HG03175 (cell line): Measurements from ENCODE around the gene UGT1A7.
"Not testable (repeated sequence)": the region's sequence is repeated elsewhere in the genome, so short reads cannot be mapped to it uniquely, and the experiment has no call there.

Experiments
- ATAC-seq: cut with Tn5 transposase; IDR thresholded peaks from one replicate; pipeline ENCODE4 v1.9.1; 2021; ENCODE audit warnings: mild to moderate bottlenecking, moderate library complexity; ENCODE audit not compliant: unreplicated experiment

Gene UGT1A7

DNA sequence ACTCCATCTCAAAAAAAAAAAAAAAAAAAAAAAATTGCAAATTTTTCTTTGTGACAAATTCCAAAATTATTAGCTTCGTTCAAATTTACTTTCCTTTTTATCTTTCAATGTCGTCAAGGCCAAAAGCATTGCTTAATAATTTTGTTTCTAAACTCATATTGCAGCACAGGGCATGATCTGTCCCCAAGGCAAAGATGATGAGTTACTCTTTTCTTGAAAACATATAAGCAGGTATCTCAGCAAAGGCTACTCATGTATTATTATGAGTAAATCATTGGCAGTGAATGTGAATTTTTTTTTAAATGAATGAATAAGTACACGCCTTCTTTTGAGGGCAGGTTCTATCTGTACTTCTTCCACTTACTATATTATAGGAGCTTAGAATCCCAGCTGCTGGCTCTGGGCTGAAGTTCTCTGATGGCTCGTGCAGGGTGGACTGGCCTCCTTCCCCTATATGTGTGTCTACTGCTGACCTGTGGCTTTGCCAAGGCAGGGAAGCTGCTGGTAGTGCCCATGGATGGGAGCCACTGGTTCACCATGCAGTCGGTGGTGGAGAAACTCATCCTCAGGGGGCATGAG, at the start of gene UGT1A7:
TSS of gene UGT1A7 (plus strand) at position 381 of the 579 bp plus-strand sequence. CDS start at position 418, 37 bp downstream.
- ATAC-seq, result no peak

DNA sequence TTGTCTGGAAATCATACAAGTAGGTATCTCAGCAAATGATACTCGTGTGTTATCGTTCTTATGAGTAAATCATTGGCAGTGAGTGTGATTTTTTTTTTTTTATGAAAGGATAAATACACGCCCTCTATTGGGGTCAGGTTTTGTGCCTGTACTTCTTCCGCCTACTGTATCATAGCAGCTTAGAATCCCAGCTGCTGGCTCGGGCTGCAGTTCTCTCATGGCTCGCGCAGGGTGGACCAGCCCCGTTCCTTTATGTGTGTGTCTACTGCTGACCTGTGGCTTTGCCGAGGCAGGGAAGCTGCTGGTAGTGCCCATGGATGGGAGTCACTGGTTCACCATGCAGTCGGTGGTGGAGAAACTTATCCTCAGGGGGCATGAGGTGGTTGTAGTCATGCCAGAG, 45.4 kb upstream of the UGT1A7 start, which contains the start of gene UGT1A10:
TSS of gene UGT1A10 (plus strand) at position 143 of the 400 bp plus-strand sequence. CDS start at position 218, 75 bp downstream.
- not testable (repeated sequence) for ATAC-seq

DNA sequence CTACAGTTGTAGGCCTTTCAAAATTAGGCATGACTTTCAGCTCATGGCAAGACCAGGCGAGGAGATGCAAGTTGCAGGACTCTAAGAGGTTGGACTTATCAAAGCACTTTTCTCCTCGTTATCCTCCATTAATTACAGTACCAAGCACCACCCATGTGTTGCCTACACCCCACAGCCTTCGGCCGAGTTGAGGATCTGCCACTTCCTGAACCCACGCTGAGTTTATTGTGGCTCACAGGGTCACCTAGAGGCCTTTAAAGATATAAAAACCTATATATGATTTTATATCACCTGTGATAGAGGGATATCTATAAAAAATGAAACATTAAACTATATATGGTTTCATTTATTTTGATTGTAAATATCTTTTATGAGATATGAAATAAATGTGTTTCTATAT, 42.9 kb upstream of the UGT1A7 start:
- no peak for ATAC-seq

DNA sequence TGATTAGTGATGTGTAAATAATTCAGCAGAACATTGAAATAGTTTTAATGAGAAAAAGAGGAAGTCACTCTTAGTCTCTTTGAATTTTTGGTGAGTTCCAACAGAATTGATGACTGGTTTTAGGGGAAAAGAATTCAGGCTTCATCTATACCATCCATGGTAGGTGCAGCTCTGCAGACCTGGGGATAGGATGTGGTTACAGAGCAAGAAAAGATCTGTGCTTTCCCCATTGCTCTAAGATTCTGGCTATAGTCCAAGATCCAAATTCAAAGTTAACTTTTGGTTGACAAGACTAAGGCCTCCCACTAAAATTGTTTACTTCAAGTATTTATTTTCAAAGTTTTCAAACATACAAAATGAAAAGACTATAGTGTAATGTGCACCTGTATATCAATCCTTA, 41.8 kb upstream of the UGT1A7 start:
- no peak for ATAC-seq

DNA sequence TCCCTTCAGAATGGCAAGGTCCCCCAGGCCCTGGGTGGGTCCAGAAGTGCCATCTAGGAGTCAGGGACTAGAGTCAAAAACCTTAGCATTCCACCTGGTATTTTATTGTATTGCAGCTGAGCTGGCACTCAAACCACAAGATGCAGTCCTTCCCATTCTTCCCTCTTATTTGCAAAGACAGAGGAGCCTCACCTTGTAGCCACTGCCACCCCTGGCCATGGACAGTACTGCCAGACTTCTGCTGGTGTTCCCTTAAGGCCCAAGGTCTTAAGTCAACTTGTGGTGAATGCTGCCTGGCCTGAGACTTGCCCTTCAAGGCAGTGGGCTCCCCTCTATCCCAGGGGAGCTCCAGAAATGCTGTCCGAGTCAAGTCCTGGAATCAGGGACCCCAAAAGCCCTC, 38.6 kb upstream of the UGT1A7 start:
- no peak for ATAC-seq

DNA sequence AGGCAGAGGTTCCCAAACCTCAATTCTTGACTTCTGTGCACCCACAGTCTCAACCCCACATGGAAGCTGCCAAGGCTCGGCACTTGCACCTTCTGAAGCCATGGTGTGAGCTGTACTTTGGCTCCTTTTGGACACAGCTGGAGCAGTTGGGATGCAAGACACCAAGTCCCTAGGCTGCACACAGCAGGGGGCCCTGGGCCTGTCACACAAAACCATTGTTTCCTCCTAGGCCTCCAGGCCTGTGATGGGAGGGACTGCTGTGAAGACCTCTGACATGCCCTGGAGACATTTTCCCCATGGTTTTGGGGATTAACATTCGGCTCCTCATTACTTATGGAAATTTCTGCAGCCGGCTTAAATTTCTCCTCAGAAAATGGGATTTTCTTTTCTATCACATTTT, 35.7 kb upstream of the UGT1A7 start:
- ATAC-seq, result not testable (repeated sequence)

DNA sequence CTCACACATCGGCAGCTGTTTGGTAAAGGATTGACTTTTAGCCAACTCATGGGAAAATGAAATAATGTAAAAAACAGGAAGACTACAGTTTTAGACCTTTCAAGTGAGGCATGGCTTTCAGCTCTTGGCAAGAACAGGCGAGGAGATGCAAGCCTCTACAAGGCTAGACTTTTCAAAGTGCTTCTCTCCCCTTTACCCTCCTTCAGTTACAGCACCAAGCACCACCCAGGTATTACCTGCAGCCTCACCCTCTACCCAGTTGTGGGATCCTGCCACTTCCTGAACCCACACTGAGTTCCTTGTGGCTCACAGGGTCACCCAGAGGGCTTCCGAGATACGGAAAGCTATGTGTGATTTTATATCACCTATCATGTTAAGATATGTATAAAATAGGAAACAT, 30.7 kb upstream of the UGT1A7 start:
- ATAC-seq, result no peak

DNA sequence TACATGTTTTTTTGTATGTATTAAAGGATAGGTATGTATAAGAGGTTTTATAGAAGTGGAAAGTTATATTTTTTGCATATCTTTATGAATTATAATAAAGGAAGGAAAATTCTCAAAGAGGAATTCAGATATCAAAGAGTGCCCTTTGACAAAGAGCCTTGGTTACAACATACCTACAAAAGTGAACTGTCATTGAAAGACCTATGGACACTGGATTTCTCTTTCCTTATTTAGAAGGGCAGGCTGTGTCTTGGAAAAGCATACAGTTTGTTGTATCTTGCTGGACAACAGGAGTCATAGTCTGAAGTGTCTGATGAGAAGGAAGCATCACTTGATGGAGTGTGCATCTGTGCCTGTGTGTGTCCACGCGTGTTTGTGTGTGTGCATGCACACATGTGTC, 30.3 kb upstream of the UGT1A7 start:
- no peak for ATAC-seq

DNA sequence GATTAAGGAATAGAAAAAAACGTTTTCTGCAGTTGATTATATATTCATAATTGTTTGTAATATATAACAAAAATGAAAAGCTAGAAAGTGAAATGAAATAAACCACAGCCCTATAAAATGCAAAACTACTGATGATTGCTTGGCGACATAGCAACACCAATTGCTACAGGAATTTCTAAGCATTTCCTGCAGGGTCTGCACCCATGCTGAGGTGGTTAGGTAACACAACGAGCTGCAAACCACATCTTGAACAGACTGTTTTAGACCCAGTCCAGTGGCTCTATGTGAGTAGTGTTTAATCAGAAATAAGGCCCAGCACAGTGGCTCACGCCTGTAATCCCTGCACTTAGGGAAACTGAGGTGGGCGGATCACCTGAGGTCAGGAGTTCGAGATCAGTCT, 27.2 kb upstream of the UGT1A7 start:
- ATAC-seq, result no peak

DNA sequence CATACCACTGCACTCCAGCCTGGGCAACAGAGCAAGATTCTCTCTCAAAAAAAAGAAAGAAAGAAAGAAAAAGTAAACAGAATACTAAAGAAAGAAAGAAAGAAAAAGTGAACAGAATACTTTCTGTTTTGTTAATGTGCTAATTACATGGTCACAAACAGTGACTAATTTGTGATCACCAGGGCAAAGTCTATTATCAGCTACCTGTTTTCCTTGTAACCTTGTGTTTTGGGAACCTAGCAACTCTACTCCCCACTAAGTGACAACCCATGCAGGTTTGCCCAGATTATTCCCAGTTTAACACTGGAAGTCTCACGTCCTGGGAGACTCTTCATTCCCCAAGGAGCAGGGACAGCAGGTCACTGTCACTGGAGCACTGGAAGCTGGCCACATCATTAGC, 26.7 kb upstream of the UGT1A7 start:
- no peak for ATAC-seq

DNA sequence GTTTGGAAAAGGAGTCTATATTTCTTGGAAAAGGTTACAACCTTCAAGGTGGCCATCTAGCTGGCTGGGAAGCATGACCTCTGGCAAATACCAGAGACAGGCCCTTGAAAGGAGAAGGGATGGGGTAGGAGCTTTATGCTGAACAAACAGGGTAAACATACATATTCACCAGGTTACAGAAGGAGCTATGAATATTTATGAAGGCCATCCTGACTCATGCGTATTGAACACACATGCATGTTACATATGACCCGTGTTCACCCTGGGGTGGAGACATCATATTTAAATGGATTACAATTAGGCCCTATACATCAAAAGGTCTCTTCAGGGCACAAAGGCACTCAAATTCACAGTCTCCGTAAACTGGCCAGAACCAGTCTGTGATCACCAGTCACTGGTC, 25.8 kb upstream of the UGT1A7 start:
- not testable (repeated sequence) for ATAC-seq

DNA sequence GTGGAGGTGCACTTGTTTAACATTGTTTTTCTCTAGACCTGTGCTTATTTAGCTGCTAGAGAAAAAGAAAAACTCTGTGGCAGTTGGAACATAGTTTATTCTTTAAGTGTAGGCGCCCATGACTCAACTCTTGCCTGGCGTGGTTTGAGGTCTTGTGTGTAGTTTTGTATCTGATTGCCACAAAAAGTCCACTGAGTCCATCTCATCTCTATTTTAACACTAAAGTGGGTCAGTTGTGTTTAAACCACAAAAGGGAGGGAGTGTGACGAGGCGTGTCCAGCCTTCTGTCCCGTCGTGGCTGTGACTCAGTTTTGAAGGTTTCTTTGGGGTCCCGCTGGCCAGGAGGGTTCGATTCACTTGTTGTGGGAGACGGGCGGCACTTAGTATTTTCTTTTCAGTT, 25.3 kb upstream of the UGT1A7 start:
- no peak for ATAC-seq

DNA sequence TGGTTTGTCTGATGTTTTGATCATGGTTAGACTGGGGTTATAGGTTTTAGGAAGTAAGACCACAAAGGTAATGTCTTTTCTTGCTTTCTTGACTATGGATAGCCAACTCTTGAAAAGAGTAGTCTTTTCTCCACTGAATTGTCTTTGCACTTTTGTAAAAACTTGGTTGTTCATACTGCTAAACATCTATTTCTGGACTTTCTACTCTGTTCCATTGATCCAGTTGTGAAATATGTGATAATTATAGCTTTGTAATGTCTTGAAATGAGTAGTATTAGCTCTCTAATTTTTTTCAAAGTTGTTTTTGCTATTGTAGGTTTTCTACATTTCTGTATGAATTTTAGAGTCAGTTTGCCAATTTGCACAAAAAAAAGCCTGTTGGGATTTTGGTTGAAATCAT, 23.1 kb upstream of the UGT1A7 start:
- no peak for ATAC-seq

DNA sequence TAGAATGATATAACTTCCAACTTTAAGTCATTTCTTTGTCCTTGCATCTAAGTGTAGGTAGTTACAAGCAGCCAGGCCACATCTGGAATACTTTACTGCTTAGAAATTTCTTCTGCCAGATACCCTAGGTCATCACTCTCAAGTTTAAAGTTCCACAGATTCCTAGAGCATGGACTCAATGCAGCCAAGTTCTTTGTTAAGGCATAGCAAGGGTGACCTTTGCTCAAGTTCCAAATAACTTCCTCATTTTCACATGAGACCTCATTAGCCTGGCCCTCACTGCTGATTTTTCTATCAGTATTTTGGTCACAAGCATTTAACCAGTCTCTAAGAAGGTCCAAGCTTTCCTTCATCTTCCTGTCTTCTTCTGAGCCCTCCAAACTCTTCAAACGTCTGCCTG, 17.8 kb upstream of the UGT1A7 start:
- no peak for ATAC-seq

DNA sequence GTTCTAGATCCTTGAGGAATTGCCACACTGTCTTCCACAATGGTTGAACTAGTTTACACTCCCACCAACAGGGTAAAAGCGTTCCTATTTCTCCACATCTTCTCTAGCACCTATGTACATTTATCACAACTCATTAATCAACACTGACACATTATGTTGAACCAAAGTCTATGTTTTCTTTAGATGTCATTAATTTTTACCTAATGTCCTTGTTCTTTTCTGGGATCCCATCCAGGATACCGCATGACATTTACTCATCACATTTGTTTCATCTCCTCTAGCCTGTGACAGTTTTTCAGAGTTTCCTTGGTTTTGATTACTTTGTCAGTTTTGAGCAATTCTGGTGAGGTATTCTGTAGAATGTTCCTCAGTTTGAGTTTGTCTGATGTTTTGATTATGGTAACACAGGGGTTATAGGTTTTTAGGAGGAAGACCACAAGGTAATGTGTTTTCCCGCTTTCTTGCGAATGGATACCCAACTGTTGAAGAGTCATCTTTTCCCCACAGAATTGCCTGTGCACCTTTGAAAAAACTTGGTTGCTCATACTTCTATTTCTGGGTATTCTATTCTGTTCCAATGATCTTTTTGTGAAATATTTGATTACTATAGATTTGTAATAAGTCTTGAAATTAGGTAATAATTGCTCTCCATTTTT, 13.0 kb upstream of the UGT1A7 start:
- no peak for ATAC-seq

DNA sequence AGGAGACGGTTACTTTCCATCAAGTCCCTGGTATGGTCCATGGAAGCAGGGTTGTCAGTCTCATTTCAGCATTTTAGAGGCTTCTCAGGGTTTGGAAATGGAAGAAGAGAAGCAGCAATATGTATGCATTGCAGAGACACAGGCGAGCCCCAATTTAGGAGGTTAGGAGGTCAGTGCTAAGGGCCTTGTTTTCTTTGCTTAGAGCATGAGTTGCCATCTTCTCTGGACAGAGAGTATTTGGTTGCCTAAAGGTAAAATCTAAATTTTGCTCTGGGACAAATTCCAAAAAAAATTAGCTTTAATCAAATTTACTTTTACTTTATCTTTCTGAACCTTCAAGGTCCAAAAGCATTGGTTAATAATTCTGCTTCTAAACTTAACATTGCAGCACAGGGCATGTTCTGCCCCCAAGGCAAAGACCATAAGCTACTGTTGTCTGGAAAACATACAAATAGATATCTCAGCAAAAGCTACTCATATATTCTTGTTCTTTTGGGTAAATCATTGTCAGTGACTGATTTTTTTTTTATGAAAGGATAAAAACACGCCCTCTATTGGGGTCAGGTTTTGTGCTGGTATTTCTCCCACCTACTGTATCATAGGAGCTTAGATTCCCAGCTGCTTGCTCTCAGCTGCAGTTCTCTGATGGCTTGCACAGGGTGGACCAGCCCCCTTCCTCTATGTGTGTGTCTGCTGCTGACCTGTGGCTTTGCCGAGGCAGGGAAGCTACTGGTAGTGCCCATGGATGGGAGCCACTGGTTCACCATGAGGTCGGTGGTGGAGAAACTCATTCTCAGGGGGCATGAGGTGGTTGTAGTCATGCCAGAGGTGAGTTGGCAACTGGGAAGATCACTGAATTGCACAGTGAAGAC, 10.2 kb upstream of the UGT1A7 start, which contains the start of gene UGT1A9:
TSS of gene UGT1A9 (plus strand) at position 609 of the 872 bp plus-strand sequence. CDS start at position 646, 37 bp downstream.
- ATAC-seq, result no peak

DNA sequence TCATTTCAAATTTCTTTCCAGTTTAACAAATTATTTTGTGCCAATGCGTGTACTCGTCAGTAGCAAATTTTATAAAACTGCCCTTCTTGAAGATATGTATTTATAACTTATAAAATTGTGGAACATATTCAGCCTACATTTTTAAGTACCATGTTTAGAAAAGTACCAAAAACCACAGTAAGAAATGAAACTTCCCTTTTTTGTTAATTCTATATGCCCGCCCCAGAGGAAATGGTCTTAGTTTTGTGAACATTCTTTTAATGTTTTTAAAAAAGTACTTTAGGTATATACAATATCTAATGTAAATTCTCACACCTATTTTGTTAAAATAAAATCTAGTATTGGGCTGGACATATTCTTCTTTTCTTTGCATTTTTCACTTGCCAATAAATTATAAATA, 8.8 kb upstream of the UGT1A7 start:
- no peak for ATAC-seq

DNA sequence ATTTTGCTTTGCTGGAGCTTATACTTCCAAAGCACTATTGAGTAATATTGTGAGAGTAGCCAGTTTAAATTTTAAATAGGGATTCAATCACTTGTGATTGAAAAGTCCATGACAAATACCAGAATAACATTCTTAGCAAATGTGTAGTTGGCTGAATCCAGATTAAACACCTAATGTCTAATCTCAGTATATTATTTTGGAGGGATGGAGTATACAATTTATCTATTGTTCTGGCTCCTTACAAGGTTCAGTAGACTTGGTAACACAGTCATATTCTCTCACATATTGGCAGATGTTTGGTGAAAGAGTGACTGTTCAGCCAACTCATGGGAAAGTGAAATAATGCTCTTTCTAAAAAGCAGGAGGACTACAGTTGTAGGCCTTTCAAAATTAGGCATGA, 7.8 kb upstream of the UGT1A7 start:
- ATAC-seq, result no peak

DNA sequence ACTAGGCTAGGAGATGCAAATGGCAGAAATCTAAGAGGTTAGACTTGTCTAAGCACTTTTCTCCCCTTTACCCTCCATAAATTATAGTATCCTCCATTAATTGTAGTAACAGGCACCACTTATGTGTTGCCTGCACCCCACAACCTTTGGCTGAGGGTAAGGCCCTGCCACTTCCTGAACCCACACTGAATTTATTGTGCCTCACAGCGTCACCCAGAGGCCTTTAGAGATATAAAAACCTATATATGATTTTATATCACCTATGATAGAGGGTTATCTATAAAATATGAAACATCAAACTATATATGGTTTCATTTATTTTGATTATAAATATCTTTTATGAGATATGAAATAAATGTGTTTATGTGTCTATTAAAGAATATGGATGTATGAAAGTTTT, 7.4 kb upstream of the UGT1A7 start:
- ATAC-seq, result no peak

DNA sequence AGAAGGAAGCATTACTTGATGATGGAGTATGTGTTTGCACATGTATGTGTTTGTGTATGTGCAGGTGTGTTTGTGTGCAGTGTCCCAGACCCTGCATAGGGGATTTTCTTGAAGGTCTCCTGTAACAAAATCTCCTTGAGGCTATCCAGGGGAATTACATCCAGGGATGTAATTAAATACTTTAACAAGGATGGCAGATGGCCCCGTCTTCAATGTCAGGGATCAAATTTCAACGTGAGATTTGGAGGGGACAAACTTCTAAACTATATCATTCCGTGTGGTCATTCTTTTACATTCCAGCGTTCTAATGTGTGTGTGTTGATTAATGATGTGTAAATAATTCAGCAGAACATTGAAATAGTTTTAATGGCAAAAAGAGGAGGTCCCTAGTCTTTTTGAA, 6.7 kb upstream of the UGT1A7 start:
- ATAC-seq, result no peak

DNA sequence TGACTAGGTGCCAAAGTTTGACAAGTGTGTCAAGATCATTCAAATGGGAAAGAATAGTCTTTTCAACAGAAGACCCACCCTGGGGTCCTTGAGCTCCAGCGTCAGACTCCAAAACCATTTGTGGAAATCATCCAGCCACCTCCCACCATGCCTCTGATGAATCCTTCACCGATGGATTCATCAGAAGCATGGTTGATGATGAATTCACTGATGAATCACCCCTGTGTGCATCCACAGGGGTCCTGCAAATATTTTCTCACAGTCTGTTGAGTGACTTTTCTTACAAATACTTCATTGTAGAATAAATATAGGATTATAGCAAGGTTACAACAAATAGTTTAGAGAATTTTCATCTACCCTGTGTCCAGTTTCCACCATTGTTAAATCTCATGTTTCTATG, 5.7 kb upstream of the UGT1A7 start:
- no peak for ATAC-seq

DNA sequence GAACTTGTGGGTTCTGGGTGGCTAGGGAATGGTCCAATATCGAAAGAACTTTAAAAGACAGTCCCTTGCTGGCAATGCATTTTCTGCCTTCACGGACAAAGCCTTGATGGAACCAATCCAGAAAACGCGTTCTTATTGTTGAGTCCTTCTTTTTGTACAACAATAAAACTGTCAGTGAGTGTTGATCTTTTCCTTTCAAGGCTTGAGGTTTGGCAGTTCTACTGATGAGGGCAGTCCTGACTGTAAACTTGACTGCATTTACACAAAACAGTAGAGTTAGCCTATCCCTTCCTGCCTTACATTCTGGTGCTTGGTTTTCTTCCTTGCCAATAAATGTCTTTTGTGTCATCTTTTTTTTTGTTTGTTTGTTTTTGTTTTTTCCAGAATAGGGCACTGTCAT, 2.5 kb upstream of the UGT1A7 start:
- ATAC-seq, result no peak
